Gastrocnemius medialis (tissue), 4 donors: Measurements from ENCODE around the gene CFAP210.

ENCODE experiments used
- CTCF ChIP-seq, 5 experiments: fragments of 450-650 bp in 3 of 5; fragments of 200-600 bp in 2 of 5; sonication (generic) in 2 of 5; IDR thresholded peaks in 4 of 5; conservative IDR thresholded peaks in 1 of 5; 1 replicate in 4 of 5; 2 replicates in 1 of 5; pipeline ENCODE4 v1.5.1; 2016 to 2019; ENCODE audit warnings: antibody characterized with exemption in 5 of 5, mild to moderate bottlenecking in 3 of 5, moderate library complexity in 3 of 5
- POLR2A ChIP-seq, 2 donors: fragments of 450-650 bp; IDR thresholded peaks; one replicate each; pipeline ENCODE4 v1.6.1; 2017; ENCODE audit warnings: antibody characterized with exemption in 2 of 2, mild to moderate bottlenecking in 2 of 2, moderate library complexity in 2 of 2

- TF ChIP-seq CTCF (IDR thresholded peaks at IDR 0.05 in 4 of 5, conservative IDR thresholded peaks at IDR 0.05 in 1 of 5) (no peak), POLR2A (IDR thresholded peaks at IDR 0.05) (no peak)
These were observed 31.5 kb downstream of the CFAP210 start for GRCh38 chr2:169662744-169663143.
